Myocyte (in vitro differentiated cells): Measurements from ENCODE around the gene AHCY. TPM values are rescaled to one million over a fixed set of nuclear protein-coding genes. Genes with fewer than 3 reads are reported as not detected.
"Not testable (repeated sequence)": the region's sequence is repeated elsewhere in the genome, so short reads cannot be mapped to it uniquely, and the experiment has no call there.

Experiments
- DNase-seq: peaks from one replicate; pipeline ENCODE4 v3.0.0-alpha.2; 2012; ENCODE audit warnings: low read depth
- total RNA-seq: library from RNA; depleted of rRNA; stranded (reverse); fragments of >200 nt; gene quantifications from 2 replicates; pipeline ENCODE4 v1.2.3, GENCODE V29; 2014

Gene AHCY
- total RNA-seq, 1 donor from 2014 or later, result 161 TPM

DNA sequence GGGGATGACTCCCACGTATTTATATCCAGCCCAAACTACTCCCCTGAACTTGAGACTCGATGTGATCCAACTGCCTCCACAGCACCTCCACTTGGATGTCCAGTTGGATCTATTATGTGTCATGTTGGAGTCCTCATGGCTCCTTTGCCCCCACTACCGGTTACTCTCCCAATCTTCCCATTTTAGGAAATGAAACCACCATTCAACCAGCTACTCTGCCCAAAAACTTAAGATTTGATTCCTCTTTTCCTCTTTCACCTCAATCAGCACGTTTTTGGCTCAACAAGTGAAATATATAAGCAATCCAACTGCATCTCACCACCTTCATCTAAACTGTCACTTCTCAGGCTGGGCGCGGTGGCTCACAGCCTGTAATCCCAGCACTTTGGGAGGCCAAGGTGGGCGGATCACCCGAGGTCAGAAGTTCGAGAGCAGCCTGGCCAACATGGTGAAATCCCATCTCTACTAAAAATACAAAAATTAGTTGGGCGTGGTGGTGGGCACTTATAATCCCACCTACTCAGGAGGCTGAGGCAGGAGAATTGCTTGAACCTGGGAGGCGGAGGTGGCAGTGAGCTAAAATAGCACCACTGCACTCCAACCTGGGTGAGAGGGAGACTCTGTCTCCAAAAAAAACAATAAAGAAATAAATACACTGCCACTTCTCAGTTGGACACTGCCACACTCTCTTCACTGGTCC is 3.4 kb downstream of the AHCY start:
- DNase-seq, result no peak

DNA sequence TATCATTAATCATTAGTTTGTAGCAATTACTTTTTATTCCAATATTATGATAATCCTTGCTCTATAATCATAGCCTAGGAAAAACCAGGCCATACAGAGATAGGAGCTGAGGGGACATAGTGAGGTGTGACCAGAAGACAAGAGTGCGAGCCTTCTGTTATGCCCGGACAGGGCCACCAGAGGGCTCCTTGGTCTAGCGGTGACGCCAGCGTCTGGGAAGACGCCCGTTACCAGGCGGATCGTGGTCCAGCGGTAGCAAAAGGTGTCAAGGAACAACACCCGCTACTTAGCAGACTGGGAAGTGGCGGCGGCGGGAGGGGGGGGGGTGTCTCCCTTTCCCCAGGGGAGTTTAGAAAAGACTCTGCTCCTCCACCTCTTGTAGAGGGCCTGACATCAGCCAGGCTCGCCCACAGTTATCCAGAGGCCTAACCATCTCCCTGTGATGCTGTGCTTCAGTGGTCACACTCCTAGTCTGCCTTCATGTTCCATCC is 4.8 kb downstream of the AHCY start:
- not testable (repeated sequence) for DNase-seq

DNA sequence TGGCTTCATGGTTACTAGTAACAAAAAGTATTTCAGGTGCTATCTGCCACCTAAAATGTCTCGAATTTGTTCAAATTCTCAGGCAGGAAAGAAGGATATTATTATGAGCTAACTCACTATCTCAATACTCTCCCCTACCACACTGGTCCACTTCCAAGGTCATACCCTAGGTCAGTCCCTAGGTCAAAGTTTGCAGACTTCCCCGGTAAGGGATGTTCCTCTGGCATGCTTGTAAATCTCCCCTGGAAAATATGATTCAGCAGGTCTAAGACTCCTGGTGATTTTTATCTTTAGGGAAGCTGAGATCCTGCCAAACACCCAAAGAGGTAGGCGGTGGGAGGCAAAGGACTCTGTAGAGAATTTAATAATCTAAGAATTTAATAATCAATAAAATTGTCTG is 6.7 kb downstream of the AHCY start:
- DNase-seq, result no peak

DNA sequence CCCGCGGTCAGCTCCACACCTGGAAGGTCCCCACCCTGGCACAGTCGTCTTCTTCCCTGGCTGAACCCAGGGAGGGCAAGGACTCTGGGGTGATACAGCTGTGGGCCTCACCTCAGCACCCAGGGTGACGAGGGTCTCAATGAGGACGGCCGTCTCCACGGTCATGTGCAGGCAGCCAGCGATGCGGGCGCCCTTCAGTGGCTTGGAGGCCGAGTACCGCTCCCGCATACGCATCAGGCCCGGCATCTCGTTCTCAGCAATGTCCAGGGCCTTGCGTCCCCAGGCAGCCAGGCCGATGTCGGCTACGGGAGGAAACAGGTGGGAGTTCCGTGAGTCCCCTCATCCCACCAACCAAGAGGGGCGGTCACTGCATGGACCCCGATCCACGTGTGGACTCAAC is 7.9 kb downstream of the AHCY start:
- no peak for DNase-seq

DNA sequence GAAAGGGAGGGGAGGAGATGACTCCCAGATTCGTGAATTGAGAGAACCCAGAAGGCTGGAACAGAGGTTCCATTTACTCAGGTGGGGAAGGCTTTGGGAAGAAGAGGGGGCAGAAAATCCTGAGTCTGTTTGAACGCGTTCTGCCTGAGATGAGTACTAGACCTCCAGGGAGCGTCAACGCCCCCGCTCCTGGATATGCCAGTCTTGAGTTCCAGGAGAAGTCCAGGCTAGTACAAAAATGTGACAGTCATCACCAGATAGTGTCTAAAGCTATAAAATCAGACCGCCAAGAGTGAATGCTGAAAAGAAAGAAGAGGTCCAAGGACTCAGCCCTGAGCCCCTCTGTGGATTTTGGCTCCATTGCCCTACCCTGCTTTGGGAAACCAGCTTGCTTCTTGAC is 8.6 kb downstream of the AHCY start:
- no peak for DNase-seq

DNA sequence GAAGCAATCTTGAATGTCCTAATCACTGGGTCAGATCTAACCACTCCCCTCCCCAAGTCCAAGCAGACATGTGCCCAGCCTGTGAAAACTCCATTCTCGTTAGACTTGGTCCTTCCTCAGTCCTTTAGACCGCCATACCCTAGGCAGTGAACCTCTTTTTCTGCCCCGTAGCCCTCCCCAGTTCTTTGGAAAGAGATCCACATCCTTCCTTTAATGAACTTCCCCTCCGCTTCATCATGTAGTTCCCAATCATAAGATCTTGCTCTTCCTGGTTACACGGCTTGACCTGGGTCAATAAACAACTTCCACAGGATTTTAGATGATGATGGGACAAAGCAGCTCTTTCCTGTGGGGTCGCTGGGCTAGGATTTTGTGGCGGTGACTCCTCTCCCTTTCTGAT is 9.6 kb downstream of the AHCY start:
- DNase-seq, result no peak

DNA sequence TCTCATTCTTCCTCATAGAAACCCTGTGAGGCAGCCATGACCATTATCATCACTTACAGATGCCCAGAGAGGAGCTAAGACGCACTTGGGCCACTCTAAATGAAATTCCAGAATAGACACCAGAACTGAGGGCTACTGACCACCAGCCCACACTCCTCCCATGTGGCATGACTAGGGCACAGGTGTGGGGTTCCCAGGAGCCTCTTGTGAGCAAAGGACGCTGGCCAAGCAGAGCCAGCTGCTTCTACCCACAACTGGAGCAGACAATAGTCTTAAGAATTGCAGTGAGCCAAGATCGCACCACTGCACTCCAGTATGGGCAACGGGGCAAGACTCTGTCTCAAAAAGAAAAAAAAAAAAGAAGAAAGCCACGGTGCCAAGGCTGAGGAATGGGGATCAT is 10.0 kb downstream of the AHCY start:
- peak; percentile 72 for DNase-seq

DNA sequence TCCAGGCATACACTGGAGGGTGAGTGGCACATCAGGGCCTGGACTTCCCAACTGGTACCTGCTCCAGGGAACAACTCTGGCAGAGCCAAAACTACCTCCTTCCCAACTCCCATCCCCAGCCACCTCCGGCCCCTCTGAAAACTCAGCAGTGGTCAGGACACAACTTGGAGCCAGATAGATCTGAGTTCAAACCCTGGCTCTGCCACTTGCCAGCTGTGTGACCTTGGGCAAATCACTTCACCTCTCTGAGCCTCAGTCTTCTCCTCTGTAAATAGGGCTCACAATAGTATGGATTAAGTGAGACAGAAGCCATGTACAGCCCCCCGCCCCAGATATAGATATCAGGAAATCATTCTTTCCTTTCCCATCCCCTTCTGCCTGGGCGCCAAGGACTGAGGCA is 10.7 kb downstream of the AHCY start:
- no peak for DNase-seq

DNA sequence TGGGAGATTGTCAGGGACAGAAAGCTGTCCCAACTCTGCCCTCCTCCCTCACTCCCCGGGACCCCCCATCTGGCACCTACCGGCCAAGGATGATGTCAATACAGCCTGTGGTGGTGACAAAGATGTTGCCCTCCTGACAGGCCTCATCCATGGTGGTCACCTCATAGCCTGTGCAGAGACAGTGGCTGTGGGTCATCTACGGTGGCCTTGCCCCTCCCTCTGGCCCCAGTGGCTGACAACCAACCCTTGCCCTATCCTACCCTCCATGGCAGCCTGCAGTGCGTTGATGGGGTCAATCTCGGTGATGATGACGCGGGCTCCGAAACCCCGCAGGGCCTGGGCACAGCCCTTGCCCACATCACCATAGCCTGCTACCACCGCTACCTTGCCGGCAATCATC is 12.7 kb downstream of the AHCY start:
- no peak for DNase-seq

DNA sequence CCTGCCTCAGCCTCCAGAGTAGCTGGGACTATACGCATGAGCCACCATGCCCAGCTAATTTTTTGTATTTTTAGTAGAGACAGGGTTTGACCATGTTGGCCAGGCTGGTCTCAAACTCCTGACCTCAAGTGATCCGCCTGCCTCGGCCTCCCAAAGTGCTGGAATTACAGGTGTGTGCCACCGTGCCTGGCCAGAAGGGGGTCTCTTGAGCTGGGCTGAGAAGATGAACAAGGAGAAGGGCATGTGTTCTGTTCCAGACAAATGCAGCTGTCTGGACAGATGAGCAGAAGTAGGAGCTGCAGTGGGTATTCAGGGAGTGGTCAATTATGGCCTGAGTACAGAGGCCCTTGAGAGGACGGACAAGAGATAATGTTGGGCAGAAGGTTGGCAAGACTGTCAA is 15.7 kb downstream of the AHCY start:
- not testable (repeated sequence) for DNase-seq

DNA sequence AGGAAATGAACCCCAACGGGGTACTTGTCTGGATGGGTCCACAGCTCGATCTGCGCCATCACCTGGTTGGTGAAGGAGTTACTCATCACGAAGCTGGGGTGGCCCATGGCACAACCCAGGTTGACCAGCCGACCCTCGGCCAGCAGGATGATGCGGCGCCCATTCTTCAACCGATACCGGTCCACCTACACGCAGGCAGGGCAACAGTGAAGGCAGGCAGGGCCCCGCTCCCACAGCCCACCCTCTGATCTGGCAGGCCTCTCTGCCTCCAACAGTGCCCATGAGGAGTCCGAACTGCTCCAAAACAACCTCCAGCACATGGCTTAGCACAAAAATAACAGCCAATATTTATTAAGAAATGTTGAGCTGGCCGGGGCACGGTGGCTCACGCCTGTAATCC is 17.7 kb downstream of the AHCY start:
- DNase-seq, result no peak

DNA sequence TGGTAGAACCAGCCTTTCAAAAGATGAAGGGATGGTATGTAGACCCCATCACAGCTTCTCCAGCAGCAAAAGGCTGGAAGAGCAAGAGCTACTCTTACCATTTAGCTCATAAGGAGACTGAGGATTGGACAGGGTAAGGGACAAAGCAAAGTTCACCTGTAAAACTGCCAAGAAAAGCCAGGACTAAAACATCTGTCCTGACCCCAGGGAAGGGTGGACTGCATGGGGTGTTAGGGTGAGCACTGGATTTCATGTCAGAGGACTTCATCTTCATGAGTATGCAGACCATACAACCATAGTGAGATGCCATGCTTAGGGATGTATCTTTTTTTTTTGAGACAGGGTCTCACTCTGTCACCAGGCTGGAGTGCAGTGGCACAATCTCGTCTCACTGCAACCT is 19.3 kb downstream of the AHCY start:
- no peak for DNase-seq

DNA sequence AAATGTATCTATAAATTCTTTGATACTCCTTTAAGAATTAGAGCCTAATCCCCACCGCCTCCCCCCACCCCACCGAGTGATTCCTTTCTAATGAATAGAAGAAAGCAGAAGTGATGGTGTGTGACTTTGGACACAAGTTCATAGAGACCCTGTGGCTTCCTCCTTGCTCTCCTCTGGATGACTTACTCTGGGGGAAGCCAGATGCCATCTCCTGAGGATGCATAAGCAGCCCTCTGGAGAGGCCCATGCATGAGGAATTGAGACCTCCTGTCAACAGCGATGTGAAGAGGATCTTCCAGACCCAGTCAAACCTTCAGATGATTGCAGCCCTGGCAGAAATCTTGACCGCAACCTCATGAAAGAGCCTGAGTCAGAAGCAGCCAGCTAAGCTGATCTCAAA is 21.1 kb downstream of the AHCY start:
- no peak for DNase-seq

DNA sequence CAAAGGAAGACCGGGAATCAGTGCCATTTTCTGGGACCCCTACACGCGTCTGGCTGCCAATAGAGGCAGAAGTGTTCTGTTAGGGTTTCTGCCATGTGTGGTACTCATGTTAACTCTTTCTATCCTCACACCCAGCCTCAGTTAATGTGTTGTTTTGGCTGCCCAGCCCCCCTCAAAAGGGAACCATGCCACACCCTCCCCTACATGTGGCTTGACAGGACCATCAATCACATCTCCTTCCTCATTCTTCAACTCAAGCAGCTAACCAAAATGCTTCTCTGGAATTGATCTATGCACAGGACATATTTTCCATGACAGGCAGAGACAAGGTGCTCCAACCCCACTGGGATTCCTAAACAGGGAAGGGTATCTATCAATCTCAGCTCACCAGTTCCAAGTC is 22.0 kb downstream of the AHCY start:
- DNase-seq, result no peak

DNA sequence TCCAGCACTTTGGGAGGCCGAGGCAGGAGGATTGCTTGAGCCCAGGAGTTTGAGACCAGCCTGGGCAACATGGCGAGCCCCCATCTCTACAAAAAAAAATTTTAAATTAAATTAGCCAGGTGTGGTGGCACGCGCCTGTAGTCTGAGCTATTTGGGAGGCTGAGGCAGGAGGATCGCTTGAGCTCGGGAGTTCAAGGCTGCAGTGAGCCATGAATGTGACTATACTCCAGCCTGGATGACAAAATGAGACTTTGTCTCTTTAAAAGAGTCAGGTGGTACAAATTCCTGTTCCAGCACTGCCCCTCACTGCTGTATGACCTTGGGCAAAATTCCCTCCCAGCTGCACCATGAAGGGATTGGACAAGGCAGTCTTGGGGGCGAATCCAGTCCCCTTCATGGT is 28.5 kb downstream of the AHCY start:
- DNase-seq, result no peak

DNA sequence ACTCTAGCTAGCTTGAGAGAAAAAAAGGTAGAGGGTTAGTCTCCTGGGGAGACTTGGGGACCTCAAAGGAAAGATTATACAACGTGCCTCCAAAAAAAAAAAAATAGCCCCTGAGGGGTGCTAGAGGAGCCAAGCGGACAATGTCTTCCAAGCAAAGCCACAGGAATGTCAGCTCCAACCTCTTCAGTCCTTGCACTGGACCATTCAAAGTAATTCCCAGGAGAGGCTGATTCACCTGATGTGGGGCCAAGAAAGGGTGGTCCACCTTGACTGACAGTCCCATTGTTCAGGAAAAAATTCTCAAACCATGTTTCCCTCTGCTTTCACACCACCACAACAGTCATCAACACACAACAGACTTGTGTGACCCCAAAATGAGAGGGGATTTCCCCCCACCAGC is 31.2 kb downstream of the AHCY start:
- DNase-seq, result peak; percentile 67

DNA sequence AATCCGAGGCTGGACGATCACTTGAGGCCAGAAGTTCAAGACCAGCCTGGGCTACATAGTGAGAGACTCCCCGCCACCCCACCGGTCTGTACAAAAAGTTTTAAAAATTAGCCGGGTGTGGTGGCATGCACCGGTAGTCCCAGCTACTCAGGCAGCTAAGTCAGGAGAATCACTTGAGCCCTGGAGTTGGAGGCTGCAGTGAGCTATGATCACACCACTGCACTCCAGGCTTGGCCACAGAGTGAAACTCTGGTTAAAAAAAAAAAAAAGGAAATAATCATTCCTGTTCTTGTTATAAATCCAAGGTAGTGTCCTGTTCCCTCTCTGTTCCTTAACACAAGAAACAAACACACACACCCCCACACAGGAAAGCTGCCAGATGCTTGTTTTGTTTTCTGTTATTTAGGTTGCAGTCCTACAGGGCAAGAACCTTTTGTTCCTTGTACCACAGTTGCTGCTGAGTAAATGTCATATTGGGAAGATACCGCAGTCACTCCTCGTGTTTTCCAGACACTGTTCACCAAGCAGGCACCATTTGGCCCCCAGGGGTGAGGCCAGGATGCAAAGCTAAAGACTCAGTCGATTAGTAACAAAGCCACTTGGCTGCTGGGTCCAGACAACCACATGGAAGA is 33.0 kb downstream of the AHCY start:
- DNase-seq, result peak; percentile 50

DNA sequence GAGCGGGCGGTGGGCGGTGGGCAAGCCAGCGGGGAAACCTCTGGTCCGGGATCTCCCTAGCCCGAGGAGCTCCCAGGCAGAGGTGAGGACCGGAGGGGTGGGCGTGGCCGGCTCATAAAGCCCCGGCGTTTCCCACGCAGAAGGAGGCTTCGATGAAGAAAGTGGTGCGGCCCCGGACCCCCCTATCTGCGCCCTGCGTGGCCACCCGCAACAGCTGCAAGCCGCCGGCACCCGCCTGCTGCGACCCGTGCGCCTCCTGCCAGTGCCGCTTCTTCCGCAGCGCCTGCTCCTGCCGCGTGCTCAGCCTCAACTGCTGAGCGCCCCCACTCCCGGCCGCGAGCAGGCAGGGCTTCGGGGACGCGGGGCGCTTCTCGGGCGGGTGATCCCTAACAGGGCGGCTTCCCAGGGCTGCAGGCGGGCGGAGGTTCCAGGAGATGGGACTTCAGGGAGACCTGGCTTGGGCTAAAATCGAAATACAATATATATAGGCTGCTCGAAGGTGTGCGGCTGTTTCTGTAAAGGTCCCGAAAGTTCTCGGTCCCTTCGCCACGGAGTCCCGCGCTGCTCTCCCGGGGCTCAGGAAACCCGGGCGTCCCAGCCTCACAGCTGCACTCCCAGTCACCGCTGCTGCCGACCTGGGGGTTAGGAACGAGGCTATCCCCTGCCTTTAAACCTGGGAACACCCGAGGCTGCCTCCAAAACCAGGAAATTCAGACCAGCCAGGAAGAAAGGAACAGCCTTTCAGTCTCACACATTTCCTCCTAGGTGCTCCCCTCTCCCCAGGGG is 34.1 kb downstream of the AHCY start:
- DNase-seq, result no peak

DNA sequence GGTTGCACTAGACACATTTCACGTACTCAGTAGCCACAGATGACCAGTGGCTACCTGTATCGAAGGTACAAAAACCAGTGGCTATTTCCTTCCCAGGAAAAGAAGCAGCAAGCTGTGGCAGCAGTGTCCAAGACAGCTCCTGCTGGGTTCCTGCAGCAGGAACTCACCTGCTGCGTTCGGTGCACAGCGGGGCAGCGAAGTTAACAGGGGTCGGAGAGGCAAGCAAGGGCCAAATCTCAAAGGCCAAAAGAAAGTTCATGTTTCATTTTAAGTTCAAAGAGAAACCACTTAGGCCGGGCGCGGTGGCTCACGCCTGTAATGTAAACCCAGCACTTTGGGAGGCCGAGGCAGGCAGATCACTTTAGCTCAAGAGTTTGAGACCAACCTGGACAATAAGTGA is 35.0 kb downstream of the AHCY start:
- DNase-seq, result no peak

DNA sequence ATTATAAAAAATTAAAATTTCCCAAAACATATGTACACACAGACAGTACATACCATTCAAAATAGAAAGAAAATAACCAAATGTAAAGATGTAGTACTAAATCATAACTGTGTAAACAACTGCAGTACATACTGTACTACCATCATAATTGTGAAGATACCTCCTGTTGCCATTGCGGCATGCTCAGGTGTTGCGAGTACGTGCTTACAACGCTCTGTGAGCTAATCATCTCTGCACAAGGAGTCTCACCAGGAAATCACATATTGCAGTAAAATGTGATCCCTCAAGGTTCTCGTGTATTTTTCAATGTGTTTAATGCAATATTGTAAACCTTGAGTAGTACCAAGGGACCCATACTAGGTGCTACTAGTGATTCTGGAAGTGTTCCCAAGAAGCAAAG is 39.0 kb downstream of the AHCY start:
- DNase-seq, result no peak

DNA sequence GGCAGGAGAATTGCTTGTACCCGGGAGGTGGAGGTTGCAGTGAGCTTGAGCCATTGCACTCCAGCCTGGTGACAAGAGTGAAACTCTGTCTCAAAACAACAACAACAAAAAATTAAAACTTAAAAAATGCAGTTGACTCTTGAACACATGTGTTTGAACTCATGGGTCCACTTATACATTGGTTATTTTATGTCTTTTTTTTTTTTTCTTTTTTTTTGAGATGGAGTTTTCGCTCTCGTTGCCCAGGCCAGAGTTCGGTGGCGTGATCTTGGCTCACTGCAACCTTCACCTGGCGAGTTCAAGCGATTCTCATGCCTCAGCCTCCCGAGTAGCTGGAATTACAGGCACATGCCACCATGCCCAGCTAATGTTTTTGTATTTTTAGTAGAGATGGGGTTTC is 39.7 kb downstream of the AHCY start:
- DNase-seq, result not testable (repeated sequence)

DNA sequence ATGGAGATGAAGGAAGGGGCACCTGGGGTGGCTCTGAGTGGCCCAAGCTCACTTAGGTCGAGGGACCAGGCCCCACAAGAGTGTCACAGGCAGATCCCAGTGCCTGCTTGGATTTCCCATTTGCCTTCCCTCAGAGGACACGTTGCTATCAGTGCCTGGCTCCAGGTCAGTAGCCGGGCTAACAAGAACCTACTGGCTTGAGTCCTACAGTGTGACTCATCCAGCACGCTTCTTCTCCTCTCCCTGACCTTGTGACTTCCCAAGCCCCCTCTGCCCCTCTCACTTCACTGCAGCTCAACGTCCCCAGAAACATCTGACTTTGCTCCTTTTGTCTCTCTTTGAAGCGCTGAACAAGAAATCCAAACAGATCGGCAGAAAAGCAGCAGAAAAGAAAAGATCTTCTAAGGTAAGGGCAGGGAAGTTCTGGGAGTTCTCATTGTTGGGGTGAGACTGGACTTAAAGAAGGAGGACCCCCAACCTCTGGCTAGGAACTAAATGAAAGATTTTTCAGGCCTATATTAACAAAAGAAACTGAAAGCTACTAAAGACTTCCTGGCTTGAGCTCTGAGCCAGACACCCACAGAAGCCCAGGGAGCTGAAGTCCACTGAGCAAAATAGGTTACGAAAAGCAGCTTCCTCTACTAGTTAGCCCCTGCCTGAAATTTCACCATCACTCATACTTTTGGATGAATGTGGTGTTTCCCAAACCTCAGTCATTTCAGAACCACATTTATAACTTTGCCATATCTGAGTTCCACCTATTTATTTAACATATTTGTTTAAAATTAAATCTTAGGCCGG is 40.5 kb downstream of the AHCY start:
- DNase-seq, result no peak
